ENCODE results near the gene VCPKMT. TPM values are rescaled to one million over a fixed set of nuclear protein-coding genes. Genes with fewer than 3 reads are reported as not detected.

Gene VCPKMT
- 3.0 TPM for total RNA-seq
- long read RNA-seq, partial matches to known transcripts: 0 of 7 reads
- long read RNA-seq, other reads (novel, unspliced or antisense): 2 of 7 reads

GRCh38 chr14:50116181-50116956, at the start of gene VCPKMT:
VCPKMT (minus strand) TSS chr14:50116572; CDS start chr14:50116552, 20 bp downstream.
- ATAC-seq: peak; percentile 100
- DNase-seq: peak; percentile 98
- intact Hi-C loops (cut with micrococcal nuclease): no loop called here

- no peak for DNase-seq
- ATAC-seq: no peak
- intact Hi-C loops (cut with micrococcal nuclease): no loop called here
Measured at GRCh38 chr14:50156111-50156510, 39.7 kb upstream of the VCPKMT start.

- intact Hi-C loops (cut with micrococcal nuclease): no loop called here
- no peak for DNase-seq
- ATAC-seq: peak; percentile 61
Measured at GRCh38 chr14:50148799-50149198, 32.4 kb upstream of the VCPKMT start.

- no peak for ATAC-seq
- DNase-seq: no peak
- intact Hi-C loops (cut with micrococcal nuclease): no loop called here
Measured at GRCh38 chr14:50139192-50139591, 22.8 kb upstream of the VCPKMT start.

GRCh38 chr14:50127802-50128201, 11.4 kb upstream of the VCPKMT start:
- no peak for DNase-seq
- no peak for ATAC-seq
- intact Hi-C loops (cut with micrococcal nuclease): no loop called here

- DNase-seq: no peak
- ATAC-seq: no peak
- intact Hi-C loops (cut with micrococcal nuclease): no loop called here
Measured at GRCh38 chr14:50123062-50123461, 6.7 kb upstream of the VCPKMT start.

GRCh38 chr14:50122291-50122690, 5.9 kb upstream of the VCPKMT start:
- DNase-seq (no peak), ATAC-seq (no peak)

GRCh38 chr14:50121486-50121885, 5.1 kb upstream of the VCPKMT start:
- intact Hi-C loops (cut with micrococcal nuclease): no loop called here

More at GRCh38 chr14:50122291-50122690, 5.9 kb upstream of the VCPKMT start:
- intact Hi-C loops (cut with micrococcal nuclease): no loop called here

GRCh38 chr14:50117456-50117855, 1.1 kb upstream of the VCPKMT start:
- ATAC-seq (no peak), DNase-seq (no peak)
- intact Hi-C loops (cut with micrococcal nuclease): no loop called here

More at GRCh38 chr14:50121486-50121885, 5.1 kb upstream of the VCPKMT start:
- ATAC-seq: no peak
- no peak for DNase-seq

- DNase-seq: no peak
- ATAC-seq: no peak
- intact Hi-C loops (cut with micrococcal nuclease): no loop called here
Measured at GRCh38 chr14:50116966-50117365, 594 bp upstream of the VCPKMT start.

GRCh38 chr14:50113381-50114035, 2.9 kb downstream of the VCPKMT start:
- no peak for DNase-seq
- intact Hi-C loops (cut with micrococcal nuclease): no loop called here
- ATAC-seq: no peak

- intact Hi-C loops (cut with micrococcal nuclease): no loop called here
- ATAC-seq (no peak), DNase-seq (no peak)
Measured at GRCh38 chr14:50110323-50111037, 5.9 kb downstream of the VCPKMT start.

GRCh38 chr14:50109342-50109741, 7.0 kb downstream of the VCPKMT start:
- ATAC-seq (no peak), DNase-seq (no peak)
- intact Hi-C loops (cut with micrococcal nuclease): loop anchor here (5.0 to 10.0 kb wide), 2 partner anchors 105 to 247 kb away; no protein-coding TSS in a partner anchor

GRCh38 chr14:50107850-50108249, 8.5 kb downstream of the VCPKMT start:
- ATAC-seq (no peak), DNase-seq (no peak)
- intact Hi-C loops (cut with micrococcal nuclease): loop anchor here (5.0 to 10.0 kb wide), 2 partner anchors 103 to 246 kb away; no protein-coding TSS in a partner anchor

- intact Hi-C loops (cut with micrococcal nuclease): loop anchor here (5.0 to 10.0 kb wide), 2 partner anchors 101 to 244 kb away; no protein-coding TSS in a partner anchor
- ATAC-seq (no peak), DNase-seq (no peak)
Measured at GRCh38 chr14:50106178-50106577, 10.2 kb downstream of the VCPKMT start.

- ATAC-seq (no peak), DNase-seq (no peak)
- intact Hi-C loops (cut with micrococcal nuclease): loop anchor here (10.0 kb wide), 1 partner anchor 99 kb away; no protein-coding TSS in a partner anchor
Measured at GRCh38 chr14:50103558-50103957, 12.8 kb downstream of the VCPKMT start.

GRCh38 chr14:50101417-50101816, 15.0 kb downstream of the VCPKMT start:
- ATAC-seq (no peak), DNase-seq (no peak)
- intact Hi-C loops (cut with micrococcal nuclease): loop anchor here (10.0 kb wide), 1 partner anchor 97 kb away; no protein-coding TSS in a partner anchor

- intact Hi-C loops (cut with micrococcal nuclease): loop anchor here (10.0 kb wide), 1 partner anchor 96 kb away; no protein-coding TSS in a partner anchor
- DNase-seq (no peak), ATAC-seq (no peak)
Measured at GRCh38 chr14:50100805-50101204, 15.6 kb downstream of the VCPKMT start.

GRCh38 chr14:50099335-50099734, 17.0 kb downstream of the VCPKMT start:
- no peak for ATAC-seq
- intact Hi-C loops (cut with micrococcal nuclease): no loop called here
- no peak for DNase-seq

Measured in left ventricle myocardium superior (tissue), 1 donor.